ENCODE data around the gene GOLGA8S.
"Not testable (repeated sequence)": the region's sequence is repeated elsewhere in the genome, so short reads cannot be mapped to it uniquely, and the experiment has no call there.

The GOLGA8S gene

DNA sequence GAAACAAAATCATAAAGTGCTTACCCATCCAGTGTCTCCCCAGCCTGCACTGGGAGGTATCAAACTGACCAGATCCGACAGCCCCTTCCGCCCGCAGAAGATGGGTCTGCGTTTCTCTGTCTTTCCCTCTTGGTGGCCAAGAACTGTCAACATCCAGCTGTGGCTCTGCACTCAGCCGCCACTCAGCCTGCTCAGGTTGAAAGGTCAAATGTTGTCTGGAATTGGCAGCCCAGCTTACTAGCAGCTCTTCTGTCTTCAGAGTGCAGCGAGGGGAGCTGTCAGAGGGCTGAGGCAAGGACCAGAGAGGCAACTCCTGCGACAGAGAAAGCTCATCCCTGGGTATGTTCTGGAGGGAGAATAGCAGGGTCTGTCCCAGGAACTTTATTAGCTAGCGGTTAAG is 47.1 kb downstream of the GOLGA8S start:
- TF ChIP-seq, protein P1, sequence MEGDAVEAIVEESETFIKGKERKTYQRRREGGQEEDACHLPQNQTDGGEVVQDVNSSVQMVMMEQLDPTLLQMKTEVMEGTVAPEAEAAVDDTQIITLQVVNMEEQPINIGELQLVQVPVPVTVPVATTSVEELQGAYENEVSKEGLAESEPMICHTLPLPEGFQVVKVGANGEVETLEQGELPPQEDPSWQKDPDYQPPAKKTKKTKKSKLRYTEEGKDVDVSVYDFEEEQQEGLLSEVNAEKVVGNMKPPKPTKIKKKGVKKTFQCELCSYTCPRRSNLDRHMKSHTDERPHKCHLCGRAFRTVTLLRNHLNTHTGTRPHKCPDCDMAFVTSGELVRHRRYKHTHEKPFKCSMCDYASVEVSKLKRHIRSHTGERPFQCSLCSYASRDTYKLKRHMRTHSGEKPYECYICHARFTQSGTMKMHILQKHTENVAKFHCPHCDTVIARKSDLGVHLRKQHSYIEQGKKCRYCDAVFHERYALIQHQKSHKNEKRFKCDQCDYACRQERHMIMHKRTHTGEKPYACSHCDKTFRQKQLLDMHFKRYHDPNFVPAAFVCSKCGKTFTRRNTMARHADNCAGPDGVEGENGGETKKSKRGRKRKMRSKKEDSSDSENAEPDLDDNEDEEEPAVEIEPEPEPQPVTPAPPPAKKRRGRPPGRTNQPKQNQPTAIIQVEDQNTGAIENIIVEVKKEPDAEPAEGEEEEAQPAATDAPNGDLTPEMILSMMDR (IDR thresholded peaks at IDR 0.05; ENCODE audit: extremely low read depth, missing control alignments) = no peak
- DNase-seq (ENCODE audit: low spot score) = no peak

GRCh38 chr15:23402140-23402539 is 47.6 kb downstream of the GOLGA8S start:
- DNase-seq (ENCODE audit: low spot score) = no peak
- TF ChIP-seq, protein P1 (IDR thresholded peaks at IDR 0.05; ENCODE audit: extremely low read depth, missing control alignments) = no peak

- no peak for DNase-seq (ENCODE audit: low spot score)
Observed at GRCh38 chr15:23402544-23402943, 48.0 kb downstream of the GOLGA8S start.

DNA sequence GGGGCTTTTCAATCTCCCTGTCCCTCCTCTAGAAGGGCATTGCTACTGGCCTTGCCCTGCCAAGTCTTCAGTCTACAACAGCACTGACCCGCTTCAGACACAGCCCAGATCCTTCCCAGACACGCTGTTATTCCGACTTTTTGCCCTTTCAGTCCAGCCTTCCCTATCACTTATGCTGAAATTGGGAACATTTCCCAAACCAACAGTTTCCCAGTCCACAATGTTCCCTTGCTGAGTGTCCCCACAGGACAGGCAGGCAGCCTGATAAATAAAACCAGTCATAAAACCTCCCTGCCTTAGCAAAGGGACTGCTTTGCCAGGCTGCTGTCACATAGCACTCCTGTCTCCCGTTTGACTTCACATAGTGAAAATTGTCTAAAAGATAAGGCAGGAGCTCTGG is 49.0 kb downstream of the GOLGA8S start:
- no peak for DNase-seq (ENCODE audit: low spot score)
- TF ChIP-seq, protein P1 (IDR thresholded peaks at IDR 0.05; ENCODE audit: extremely low read depth, missing control alignments) = no peak

More at GRCh38 chr15:23402544-23402943, 48.0 kb downstream of the GOLGA8S start:
- TF ChIP-seq, protein P1 (IDR thresholded peaks at IDR 0.05; ENCODE audit: extremely low read depth, missing control alignments) = no peak

- TF ChIP-seq, protein P1 (IDR thresholded peaks at IDR 0.05; ENCODE audit: extremely low read depth, missing control alignments) = no peak
- no peak for DNase-seq (ENCODE audit: low spot score)
Observed at GRCh38 chr15:23411841-23412240, 57.3 kb downstream of the GOLGA8S start.

GRCh38 chr15:23412881-23413600 is 58.5 kb downstream of the GOLGA8S start:
- not testable (repeated sequence) for DNase-seq (ENCODE audit: low spot score)

Data from GM20000 (cell line).